Neural cell (in vitro differentiated cells): ENCODE data around the gene EHD1. TPM values are rescaled to one million over a fixed set of nuclear protein-coding genes. Genes with fewer than 3 reads are reported as not detected.

Experiments
- H2AFZ ChIP-seq: fragments of 200-600, 300-800 bp; sonication (generic), shearing (Covaris generic); 2 replicates; pipeline ENCODE4 v1.6.0; 2014; ENCODE audit warnings: low read depth, mild to moderate bottlenecking, antibody characterized with exemption, low read length, moderate library complexity
- H3F3A ChIP-seq: fragments of 200-600 bp; shearing (Covaris generic); 2 replicates; pipeline ENCODE4 v1.6.1; 2016; ENCODE audit warnings: mild to moderate bottlenecking, moderate library complexity, mixed read lengths, antibody characterized with exemption, low read length; ENCODE audit not compliant: insufficient read depth, poor library complexity, severe bottlenecking
- H3K27ac ChIP-seq: fragments of 200-600, 300-800 bp; sonication (generic), shearing (Covaris generic); 2 replicates; pipeline ENCODE4 v1.5.1; 2014; ENCODE audit warnings: mild to moderate bottlenecking, low read length, moderate library complexity
- H3K27me3 ChIP-seq: fragments of 300-800, 200-600 bp; sonication (generic), shearing (Covaris generic); 2 replicates; pipeline ENCODE4 v1.6.0; 2014; ENCODE audit warnings: mild to moderate bottlenecking, low read depth, low read length, moderate library complexity; ENCODE audit not compliant: insufficient read depth
- H3K36me3 ChIP-seq: fragments of 300-800, 200-600 bp; sonication (generic), shearing (Covaris generic); 2 replicates; pipeline ENCODE4 v1.5.1; 2014; ENCODE audit warnings: mild to moderate bottlenecking, antibody characterized with exemption, low read length, moderate library complexity; ENCODE audit not compliant: insufficient read depth
- H3K4me2 ChIP-seq: fragments of 300-800, 200-600 bp; sonication (generic), shearing (Covaris generic); 2 replicates; pipeline ENCODE4 v1.6.0; 2014; ENCODE audit warnings: mild to moderate bottlenecking, low read length
- H3K4me3 ChIP-seq: fragments of 300-800, 200-600 bp; sonication (generic), shearing (Covaris generic); 2 replicates; pipeline ENCODE4 v1.5.1; 2014; ENCODE audit warnings: mild to moderate bottlenecking, low read length, moderate library complexity
- H3K79me2 ChIP-seq: fragments of 200-600 bp; shearing (Covaris generic); replicated peaks from 2 replicates; pipeline ENCODE4 v1.6.0; 2014; ENCODE audit warnings: mild to moderate bottlenecking, low read length, moderate library complexity; ENCODE audit not compliant: insufficient read depth
- H3K9ac ChIP-seq: fragments of 300-800, 200-600 bp; sonication (generic), shearing (Covaris generic); 2 replicates; pipeline ENCODE4 v1.6.1; 2016; ENCODE audit warnings: mild to moderate bottlenecking, low read length, mixed read lengths
- H3K9me2 ChIP-seq: fragments of 200-600 bp; shearing (Covaris generic); 2 replicates; pipeline ENCODE4 v1.6.1; 2016; ENCODE audit warnings: mild to moderate bottlenecking, low read length, mixed read lengths; ENCODE audit not compliant: insufficient read depth
- H3K9me3 ChIP-seq: fragments of 200-600, 300-800 bp; sonication (generic), shearing (Covaris generic); 2 replicates; pipeline ENCODE4 v1.6.1; 2016; ENCODE audit warnings: mild to moderate bottlenecking, mixed run types, low read length, moderate library complexity, mixed read lengths
- H4K20me1 ChIP-seq: fragments of 200-600 bp; shearing (Covaris generic); 2 replicates; pipeline ENCODE4 v1.6.1; 2016; ENCODE audit warnings: mild to moderate bottlenecking, mixed run types; ENCODE audit not compliant: insufficient read depth
- CTCF ChIP-seq: fragments of 450-650 bp; IDR thresholded peaks from 2 replicates; pipeline ENCODE4 v1.5.1; 2014; ENCODE audit warnings: antibody characterized with exemption, mild to moderate bottlenecking, moderate library complexity; ENCODE audit not compliant: poor library complexity, severe bottlenecking
- EP300 ChIP-seq: fragments of 450-650 bp; conservative IDR thresholded peaks from 2 replicates; pipeline ENCODE4 v1.6.1; 2014; ENCODE audit warnings: antibody characterized with exemption, mild to moderate bottlenecking, moderate library complexity; ENCODE audit not compliant: poor library complexity, severe bottlenecking
- EZH2 ChIP-seq: fragments of 200-600, 300-800 bp; shearing (Covaris generic), sonication (generic); IDR thresholded peaks from 2 replicates; pipeline ENCODE4 v1.6.1; 2014; ENCODE audit warnings: antibody characterized with exemption, low read length, borderline replicate concordance, mild to moderate bottlenecking; ENCODE audit not compliant: insufficient read depth, poor library complexity, severe bottlenecking
- MXI1 ChIP-seq: fragments of 450-650 bp; conservative IDR thresholded peaks from 2 replicates; pipeline ENCODE4 v1.6.1; 2014; ENCODE audit warnings: antibody characterized with exemption, mild to moderate bottlenecking; ENCODE audit not compliant: poor library complexity, severe bottlenecking
- POLR2AphosphoS5 ChIP-seq: IDR thresholded peaks from 2 replicates; pipeline ENCODE4 v1.6.1; 2012
- RAD21 ChIP-seq: fragments of 450-650 bp; conservative IDR thresholded peaks from 2 replicates; pipeline ENCODE4 v1.6.1; 2014; ENCODE audit warnings: antibody characterized with exemption, mild to moderate bottlenecking, moderate library complexity
- SMC3 ChIP-seq: fragments of 450-650 bp; conservative IDR thresholded peaks from 2 replicates; pipeline ENCODE4 v1.6.1; 2014; ENCODE audit warnings: antibody characterized with exemption, mild to moderate bottlenecking, moderate library complexity; ENCODE audit not compliant: poor library complexity
- TAF1 ChIP-seq: IDR thresholded peaks from 2 replicates; pipeline ENCODE4 v1.6.1; 2012; ENCODE audit warnings: low read depth
- polyA plus RNA-seq: library from polyadenylated mRNA; depleted of rRNA; stranded (reverse); fragments of >200 nt; gene quantifications from 2 replicates; pipeline ENCODE4 v1.2.3, GENCODE V29; 2014
- TF ChIP-seq, protein P1 (sequence below): IDR thresholded peaks from 2 replicates; pipeline ENCODE4 v1.6.1; 2012; ENCODE audit warnings: borderline replicate concordance

Gene EHD1
- polyA plus RNA-seq, 1 donor from 2014 or later = 26.4 TPM

DNA sequence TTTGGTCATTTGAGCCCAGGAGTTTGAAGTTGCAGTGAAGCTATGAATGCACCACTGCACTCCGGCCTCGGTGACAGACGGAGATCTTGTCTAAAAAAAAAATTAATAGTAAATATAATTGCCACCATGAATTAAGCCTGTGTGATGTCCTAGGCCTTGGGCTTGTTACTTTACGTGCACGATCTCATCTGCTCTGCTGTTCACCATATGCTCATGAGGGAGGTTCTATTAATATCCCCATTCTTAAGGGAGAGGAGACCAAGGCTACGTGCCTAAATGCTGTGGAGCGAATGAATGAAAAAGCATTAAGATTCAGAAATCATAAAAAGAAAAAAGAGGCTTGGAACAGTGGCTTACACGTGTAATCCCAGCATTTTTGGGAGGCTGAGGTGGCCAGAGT lies 41.2 kb upstream of the EHD1 start:
- no peak overlapping the region for H3K4me3 ChIP-seq
- H3F3A ChIP-seq = no peaks in the 10 kb centered on the region
- H3K27me3 ChIP-seq = no peaks in the 10 kb centered on the region
- H4K20me1 ChIP-seq = no peaks in the 10 kb centered on the region
- H3K9ac ChIP-seq = no peak overlapping the region
- no peaks in the 10 kb centered on the region for H3K36me3 ChIP-seq
- TF ChIP-seq EP300 = no peak
- no peak for TF ChIP-seq SMC3
- TF ChIP-seq EZH2 = no peak
- TF ChIP-seq CTCF = no peak
- TF ChIP-seq, protein P1, sequence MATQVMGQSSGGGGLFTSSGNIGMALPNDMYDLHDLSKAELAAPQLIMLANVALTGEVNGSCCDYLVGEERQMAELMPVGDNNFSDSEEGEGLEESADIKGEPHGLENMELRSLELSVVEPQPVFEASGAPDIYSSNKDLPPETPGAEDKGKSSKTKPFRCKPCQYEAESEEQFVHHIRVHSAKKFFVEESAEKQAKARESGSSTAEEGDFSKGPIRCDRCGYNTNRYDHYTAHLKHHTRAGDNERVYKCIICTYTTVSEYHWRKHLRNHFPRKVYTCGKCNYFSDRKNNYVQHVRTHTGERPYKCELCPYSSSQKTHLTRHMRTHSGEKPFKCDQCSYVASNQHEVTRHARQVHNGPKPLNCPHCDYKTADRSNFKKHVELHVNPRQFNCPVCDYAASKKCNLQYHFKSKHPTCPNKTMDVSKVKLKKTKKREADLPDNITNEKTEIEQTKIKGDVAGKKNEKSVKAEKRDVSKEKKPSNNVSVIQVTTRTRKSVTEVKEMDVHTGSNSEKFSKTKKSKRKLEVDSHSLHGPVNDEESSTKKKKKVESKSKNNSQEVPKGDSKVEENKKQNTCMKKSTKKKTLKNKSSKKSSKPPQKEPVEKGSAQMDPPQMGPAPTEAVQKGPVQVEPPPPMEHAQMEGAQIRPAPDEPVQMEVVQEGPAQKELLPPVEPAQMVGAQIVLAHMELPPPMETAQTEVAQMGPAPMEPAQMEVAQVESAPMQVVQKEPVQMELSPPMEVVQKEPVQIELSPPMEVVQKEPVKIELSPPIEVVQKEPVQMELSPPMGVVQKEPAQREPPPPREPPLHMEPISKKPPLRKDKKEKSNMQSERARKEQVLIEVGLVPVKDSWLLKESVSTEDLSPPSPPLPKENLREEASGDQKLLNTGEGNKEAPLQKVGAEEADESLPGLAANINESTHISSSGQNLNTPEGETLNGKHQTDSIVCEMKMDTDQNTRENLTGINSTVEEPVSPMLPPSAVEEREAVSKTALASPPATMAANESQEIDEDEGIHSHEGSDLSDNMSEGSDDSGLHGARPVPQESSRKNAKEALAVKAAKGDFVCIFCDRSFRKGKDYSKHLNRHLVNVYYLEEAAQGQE = no peak
- TF ChIP-seq RAD21 = no peak
- no peak for TF ChIP-seq MXI1
- TF ChIP-seq POLR2AphosphoS5 = no peak
- no peak for TF ChIP-seq TAF1
- no peak overlapping the region for H3K4me2 ChIP-seq
- H3K9me2 ChIP-seq = no peaks in the 10 kb centered on the region
- H3K27ac ChIP-seq = no peak overlapping the region
- no peaks in the 10 kb centered on the region for H3K9me3 ChIP-seq
- no peak overlapping the region for H2AFZ ChIP-seq
- peaks cover 7% of the 10 kb centered on the region for H3K79me2 ChIP-seq

DNA sequence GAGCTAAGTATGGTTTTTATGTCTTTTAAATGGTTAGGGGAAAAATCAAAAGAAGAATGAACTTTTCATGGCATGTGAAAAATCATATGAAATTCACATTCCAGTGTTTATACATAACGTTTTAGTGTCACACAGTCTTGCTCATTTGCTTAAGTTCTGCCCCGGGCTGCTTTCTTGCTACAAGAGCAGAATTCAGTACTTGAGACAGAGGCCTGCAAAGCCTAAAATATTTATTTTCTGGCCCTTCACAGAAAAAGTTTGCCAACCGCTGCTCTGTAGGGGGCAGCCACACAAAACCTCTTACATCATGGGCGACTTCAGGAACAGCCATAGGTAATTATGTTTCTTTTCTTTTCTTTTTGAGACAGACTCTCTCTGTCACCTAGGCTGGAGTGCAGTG lies 39.6 kb upstream of the EHD1 start:
- peaks cover 7% of the 10 kb centered on the region for H3K79me2 ChIP-seq
- no peaks in the 10 kb centered on the region for H3K9me3 ChIP-seq
- H3K9me2 ChIP-seq = no peaks in the 10 kb centered on the region
- no peaks in the 10 kb centered on the region for H3K27me3 ChIP-seq
- peak overlapping the region; percentile 72 for H3K4me3 ChIP-seq
- TF ChIP-seq RAD21 = no peak
- no peak for TF ChIP-seq EZH2
- no peak for TF ChIP-seq EP300
- TF ChIP-seq SMC3 = no peak
- TF ChIP-seq CTCF = no peak
- no peak for TF ChIP-seq TAF1
- no peaks in the 10 kb centered on the region for H3F3A ChIP-seq
- H3K27ac ChIP-seq = no peak overlapping the region
- H3K4me2 ChIP-seq = no peak overlapping the region
- no peaks in the 10 kb centered on the region for H3K36me3 ChIP-seq
- H3K9ac ChIP-seq = peak overlapping the region; percentile 15
- peak overlapping the region; percentile 43 for H2AFZ ChIP-seq
- H4K20me1 ChIP-seq = no peaks in the 10 kb centered on the region
